Measurements from ENCODE around the gene MIOX.

Gene MIOX

DNA sequence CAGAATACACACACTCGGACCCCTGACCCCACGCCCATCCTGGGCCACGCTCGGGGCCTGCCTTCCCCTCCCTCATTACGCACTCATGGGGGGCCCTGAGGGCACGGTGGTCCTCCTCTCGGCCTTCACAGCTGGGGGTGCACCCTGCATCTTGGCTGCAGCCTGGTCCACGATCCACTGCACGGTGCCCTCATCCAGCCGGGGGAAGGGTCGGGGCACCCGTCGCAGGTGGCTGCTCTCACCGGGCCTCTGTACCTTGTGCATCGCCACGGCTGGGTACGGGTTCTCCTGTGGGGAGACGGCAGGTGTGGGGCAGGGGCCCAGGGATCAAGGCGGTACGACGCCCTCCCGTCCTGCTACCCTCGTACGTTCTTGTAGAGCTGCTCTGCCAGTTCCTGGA, 22.2 kb upstream of the MIOX start:
- no peak overlapping the region for H3K27ac ChIP-seq
- TF ChIP-seq ZFX (IDR thresholded peaks at IDR 0.05; ENCODE audit: borderline replicate concordance) = no peak
- TF ChIP-seq, protein P1, sequence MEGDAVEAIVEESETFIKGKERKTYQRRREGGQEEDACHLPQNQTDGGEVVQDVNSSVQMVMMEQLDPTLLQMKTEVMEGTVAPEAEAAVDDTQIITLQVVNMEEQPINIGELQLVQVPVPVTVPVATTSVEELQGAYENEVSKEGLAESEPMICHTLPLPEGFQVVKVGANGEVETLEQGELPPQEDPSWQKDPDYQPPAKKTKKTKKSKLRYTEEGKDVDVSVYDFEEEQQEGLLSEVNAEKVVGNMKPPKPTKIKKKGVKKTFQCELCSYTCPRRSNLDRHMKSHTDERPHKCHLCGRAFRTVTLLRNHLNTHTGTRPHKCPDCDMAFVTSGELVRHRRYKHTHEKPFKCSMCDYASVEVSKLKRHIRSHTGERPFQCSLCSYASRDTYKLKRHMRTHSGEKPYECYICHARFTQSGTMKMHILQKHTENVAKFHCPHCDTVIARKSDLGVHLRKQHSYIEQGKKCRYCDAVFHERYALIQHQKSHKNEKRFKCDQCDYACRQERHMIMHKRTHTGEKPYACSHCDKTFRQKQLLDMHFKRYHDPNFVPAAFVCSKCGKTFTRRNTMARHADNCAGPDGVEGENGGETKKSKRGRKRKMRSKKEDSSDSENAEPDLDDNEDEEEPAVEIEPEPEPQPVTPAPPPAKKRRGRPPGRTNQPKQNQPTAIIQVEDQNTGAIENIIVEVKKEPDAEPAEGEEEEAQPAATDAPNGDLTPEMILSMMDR (IDR thresholded peaks at IDR 0.05) = no peak

DNA sequence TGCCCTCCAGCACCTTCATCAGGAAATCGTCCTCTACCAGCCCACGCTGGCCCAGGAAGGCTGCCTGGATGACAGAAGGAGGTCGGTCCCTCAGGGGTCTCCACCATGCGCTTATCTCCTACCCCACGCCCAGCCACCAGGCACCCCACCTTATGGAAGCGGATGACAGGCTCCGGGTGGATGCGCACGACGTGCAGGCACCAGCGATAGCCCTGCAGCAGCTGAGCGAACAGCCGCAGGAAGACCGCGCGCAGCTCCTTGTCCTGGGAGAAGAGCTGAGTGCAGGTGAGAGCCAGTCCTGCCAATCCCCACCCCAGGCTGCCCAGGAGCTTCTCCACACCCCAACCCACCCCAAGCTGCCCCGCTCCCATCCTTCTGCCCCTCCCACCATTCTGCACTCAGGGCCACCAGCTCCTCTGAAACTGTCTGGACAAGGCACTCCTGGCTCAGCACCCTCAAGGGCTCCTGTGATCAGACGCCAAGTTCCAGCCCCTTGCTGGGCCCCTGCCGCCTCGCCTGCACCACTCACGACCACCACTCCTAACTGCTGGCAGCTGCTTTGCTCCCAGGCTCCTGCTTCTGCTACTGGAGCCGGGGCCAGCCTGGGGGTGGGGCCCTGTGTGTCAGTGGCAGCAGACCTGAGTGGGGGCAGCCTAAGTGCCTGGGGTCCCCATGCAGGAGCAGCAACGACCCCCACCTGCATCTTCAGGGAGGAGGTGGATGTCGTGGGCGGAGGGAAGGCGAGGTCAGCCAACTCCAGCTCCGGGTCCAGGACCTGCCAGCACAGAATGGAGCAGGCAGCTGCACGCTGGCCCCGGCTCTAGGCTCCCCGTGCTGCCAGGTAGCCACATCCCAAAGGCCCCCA, 21.4 kb upstream of the MIOX start:
- TF ChIP-seq, protein P1 (IDR thresholded peaks at IDR 0.05) = no peak
- no peak overlapping the region for H3K27ac ChIP-seq

DNA sequence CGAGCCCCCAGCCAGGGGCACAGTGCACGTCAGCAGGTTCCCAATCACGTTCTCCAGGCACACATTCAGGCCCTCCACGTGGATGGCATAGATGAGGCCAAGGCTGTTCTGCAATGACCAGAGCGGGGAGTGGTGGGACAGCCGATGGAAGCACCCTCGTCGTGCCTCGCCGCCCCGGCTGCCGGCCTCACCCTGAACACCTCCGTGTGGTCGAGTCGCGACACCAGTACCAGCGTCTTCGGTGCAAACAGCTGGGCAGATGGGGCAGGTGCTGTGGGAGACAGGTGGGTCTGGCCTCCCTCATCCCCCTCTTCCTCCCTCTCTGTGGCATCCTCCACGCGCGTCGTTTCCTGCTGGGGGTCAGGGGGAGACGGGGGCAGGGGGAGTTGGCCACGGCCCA, 19.3 kb upstream of the MIOX start:
- TF ChIP-seq, protein P1 (IDR thresholded peaks at IDR 0.05) = no peak
- no peak for TF ChIP-seq ZFX (IDR thresholded peaks at IDR 0.05; ENCODE audit: borderline replicate concordance)
- H3K27ac ChIP-seq = no peak overlapping the region

DNA sequence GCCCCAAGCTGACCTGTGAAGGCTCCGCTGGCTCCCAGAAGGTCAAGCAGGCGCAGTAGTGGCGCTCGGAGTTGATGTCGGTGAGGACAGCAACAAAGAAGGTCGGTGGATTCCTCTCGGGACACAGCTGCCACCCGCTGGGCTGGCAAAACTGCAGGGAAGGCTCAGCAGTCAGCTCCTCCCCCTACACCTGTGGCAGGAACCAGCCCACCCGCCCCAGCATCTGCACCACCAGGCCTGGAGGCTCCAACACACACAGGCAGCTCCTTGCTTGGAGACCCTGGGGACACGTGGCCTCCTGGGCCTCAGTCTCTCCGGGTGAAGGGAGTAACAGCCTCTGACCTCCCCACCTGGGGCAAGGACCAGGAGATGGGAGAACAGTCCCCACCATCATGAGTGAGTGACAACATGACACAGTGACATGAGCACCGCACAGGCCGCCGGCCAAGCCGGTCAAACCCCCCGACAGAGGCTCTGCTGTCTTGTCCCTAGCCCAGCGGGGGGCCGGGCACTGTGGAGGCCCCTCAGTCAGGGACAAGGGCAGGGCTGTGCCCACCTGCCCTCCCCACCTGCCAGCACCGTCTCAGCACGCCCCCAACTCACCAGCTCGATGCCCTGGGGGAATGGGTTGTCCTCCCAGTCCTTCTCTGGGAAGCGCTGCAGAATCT, 18.8 kb upstream of the MIOX start:
- TF ChIP-seq, protein P1 (IDR thresholded peaks at IDR 0.05) = no peak
- no peak for TF ChIP-seq ZFX (IDR thresholded peaks at IDR 0.05; ENCODE audit: borderline replicate concordance)
- no peak overlapping the region for H3K27ac ChIP-seq

DNA sequence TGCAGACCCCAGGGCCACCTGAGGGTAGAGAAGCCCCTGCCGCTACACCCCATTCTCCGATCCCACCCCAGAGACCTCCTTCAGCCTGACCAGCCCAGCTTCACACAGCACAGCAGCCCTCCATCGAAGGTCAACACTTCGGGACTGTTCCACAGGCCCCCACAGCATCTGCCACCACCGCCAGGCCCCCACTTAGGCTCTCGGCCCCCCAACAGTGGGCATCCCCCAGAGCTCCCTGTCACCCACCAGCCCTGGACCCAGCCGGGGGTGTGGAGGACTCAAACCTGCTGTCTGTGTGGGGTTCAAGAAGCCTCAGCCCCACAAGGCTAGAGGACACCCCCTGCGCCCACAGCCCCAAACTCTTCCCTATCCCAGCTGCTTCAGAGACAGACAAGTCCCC, 18.0 kb upstream of the MIOX start:
- H3K27ac ChIP-seq = no peak overlapping the region
- no peak for TF ChIP-seq ZFX (IDR thresholded peaks at IDR 0.05; ENCODE audit: borderline replicate concordance)
- TF ChIP-seq, protein P1 (IDR thresholded peaks at IDR 0.05) = no peak

DNA sequence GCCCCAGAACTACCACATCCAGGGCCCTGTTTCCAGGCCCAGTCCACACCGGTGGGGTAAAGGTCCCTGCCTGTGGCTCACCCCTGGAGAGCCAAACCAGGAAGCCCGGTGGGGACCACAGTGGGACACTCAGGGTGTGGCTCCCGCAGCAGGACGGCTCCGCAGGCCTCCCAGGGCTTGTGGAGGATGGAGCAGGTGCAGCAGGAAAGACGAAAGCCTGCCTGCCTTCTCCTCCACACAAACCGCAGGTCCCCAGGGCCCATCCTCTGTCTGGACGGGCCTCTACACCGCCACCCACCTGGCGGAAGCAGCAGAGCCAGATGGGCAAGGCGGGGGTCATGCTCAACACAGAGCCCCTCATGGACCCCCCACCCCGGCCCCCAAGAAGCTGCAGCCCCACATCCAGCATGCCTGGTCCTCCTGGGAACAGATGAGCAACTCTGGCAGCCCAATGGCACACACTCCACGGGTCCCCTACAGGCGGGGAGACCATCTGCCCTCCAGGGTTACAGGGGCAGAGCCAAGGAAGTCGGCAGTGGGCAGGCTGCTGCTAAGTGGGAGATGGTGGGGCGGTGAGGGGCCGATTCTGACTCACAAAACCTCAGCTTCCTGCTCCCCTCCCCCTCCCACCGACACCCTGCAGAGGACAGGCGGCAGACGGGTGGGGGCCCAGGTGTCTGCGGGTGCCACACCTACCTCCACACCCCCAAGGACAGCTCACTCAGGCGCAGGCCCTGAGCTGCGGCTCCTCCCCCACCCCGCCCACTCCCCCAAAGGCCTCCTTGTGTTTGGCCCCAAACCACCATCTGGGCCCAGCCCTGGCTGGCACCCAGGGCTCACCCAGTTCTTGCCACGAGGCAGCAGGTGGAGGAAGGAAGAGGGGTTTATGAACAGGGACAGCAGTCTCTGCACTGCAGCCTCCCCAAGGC, 17.0 kb upstream of the MIOX start:
- no peak overlapping the region for H3K27ac ChIP-seq
- TF ChIP-seq, protein P1 (IDR thresholded peaks at IDR 0.05) = no peak
- TF ChIP-seq ZFX (IDR thresholded peaks at IDR 0.05; ENCODE audit: borderline replicate concordance) = no peak

Measured in 22Rv1 (cell line).